Subcutaneous abdominal adipose tissue (tissue), 5 donors: ENCODE measurements around the gene KCNMB2.
"Not testable (repeated sequence)": the region's sequence is repeated elsewhere in the genome, so short reads cannot be mapped to it uniquely, and the experiment has no call there.

Experiments used
- H3K27ac ChIP-seq: one replicate; pipeline ENCODE4 v1.7.0; 2013; ENCODE audit warnings: low read depth, mild to moderate bottlenecking, inconsistent platforms, low read length, moderate library complexity
- H3K27me3 ChIP-seq, 5 donors: one replicate each; pipeline ENCODE4 v1.7.0; 2013; ENCODE audit warnings: low read length in 5 of 5, inconsistent platforms in 1 of 5; ENCODE audit not compliant: control insufficient read depth in 5 of 5, insufficient read depth in 4 of 5
- H3K36me3 ChIP-seq, 5 donors: one replicate each; pipeline ENCODE4 v1.7.0; 2013; ENCODE audit warnings: low read length in 5 of 5; ENCODE audit not compliant: control insufficient read depth in 5 of 5, insufficient read depth in 5 of 5
- H3K4me1 ChIP-seq, 5 donors: one replicate each; pipeline ENCODE4 v1.7.0; 2013; ENCODE audit warnings: low read length in 5 of 5, mild to moderate bottlenecking in 3 of 5, moderate library complexity in 1 of 5; ENCODE audit not compliant: control insufficient read depth in 5 of 5, insufficient read depth in 5 of 5
- H3K4me3 ChIP-seq, 5 donors: one replicate each; pipeline ENCODE4 v1.7.0; 2013; ENCODE audit warnings: low read length in 5 of 5, low read depth in 1 of 5
- H3K9ac ChIP-seq, 5 donors: one replicate each; pipeline ENCODE4 v1.7.0; 2013; ENCODE audit warnings: low read length in 5 of 5, mild to moderate bottlenecking in 4 of 5, moderate library complexity in 3 of 5
- H3K9me3 ChIP-seq, 5 donors: one replicate each; pipeline ENCODE4 v1.7.0; 2013; ENCODE audit warnings: low read length in 5 of 5; ENCODE audit not compliant: control insufficient read depth in 5 of 5
- donor health status: healthy.
- donor health status: healthy.
- donor health status: healthy.
- donor health status: healthy.
- donor health status: healthy.

The KCNMB2 gene

GRCh38 chr3:178505832-178506231, 30.4 kb upstream of the KCNMB2 start:
- Histone ChIP-seq H3K27ac (no peak overlapping the region), H3K27me3 (no peaks in the 10 kb centered on the region), H3K36me3 (no peaks in the 10 kb centered on the region), H3K4me3 (no peak overlapping the region), H3K4me1 (no peaks in the 10 kb centered on the region), H3K9me3 (no peaks in the 10 kb centered on the region), H3K9ac (no peak overlapping the region)

GRCh38 chr3:178507507-178508442, 28.5 kb upstream of the KCNMB2 start:
- no peaks in the 10 kb centered on the region for H3K4me1 ChIP-seq
- no peak overlapping the region for H3K9ac ChIP-seq
- H3K27ac ChIP-seq: no peak overlapping the region
- no peaks in the 10 kb centered on the region for H3K36me3 ChIP-seq
- no peaks in the 10 kb centered on the region for H3K27me3 ChIP-seq
- H3K9me3 ChIP-seq: no peaks in the 10 kb centered on the region
- H3K4me3 ChIP-seq: no peak overlapping the region

GRCh38 chr3:178508443-178508825, 27.8 kb upstream of the KCNMB2 start:
- H3K27me3 ChIP-seq: no peaks in the 10 kb centered on the region
- no peaks in the 10 kb centered on the region for H3K4me1 ChIP-seq
- no peak overlapping the region for H3K27ac ChIP-seq
- no peaks in the 10 kb centered on the region for H3K9me3 ChIP-seq
- H3K36me3 ChIP-seq: no peaks in the 10 kb centered on the region
- no peak overlapping the region for H3K9ac ChIP-seq
- H3K4me3 ChIP-seq: no peak overlapping the region

GRCh38 chr3:178510496-178510895, 25.7 kb upstream of the KCNMB2 start:
- no peaks in the 10 kb centered on the region for H3K36me3 ChIP-seq
- no peak overlapping the region for H3K27ac ChIP-seq
- H3K9ac ChIP-seq: no peak overlapping the region
- no peaks in the 10 kb centered on the region for H3K4me1 ChIP-seq
- no peak overlapping the region for H3K4me3 ChIP-seq
- no peaks in the 10 kb centered on the region for H3K9me3 ChIP-seq
- no peaks in the 10 kb centered on the region for H3K27me3 ChIP-seq

- H3K9me3 ChIP-seq: no peaks in the 10 kb centered on the region
These were observed 23.6 kb upstream of the KCNMB2 start for GRCh38 chr3:178512647-178513046.

GRCh38 chr3:178513546-178514380, 22.5 kb upstream of the KCNMB2 start:
- H3K36me3 ChIP-seq: no peaks in the 10 kb centered on the region
- H3K4me3 ChIP-seq: no peak overlapping the region
- H3K4me1 ChIP-seq: no peaks in the 10 kb centered on the region
- H3K27me3 ChIP-seq: no peaks in the 10 kb centered on the region
- no peak overlapping the region for H3K9ac ChIP-seq
- no peak overlapping the region for H3K27ac ChIP-seq
- no peaks in the 10 kb centered on the region for H3K9me3 ChIP-seq

More at GRCh38 chr3:178512647-178513046, 23.6 kb upstream of the KCNMB2 start:
- H3K4me3 ChIP-seq: no peak overlapping the region
- no peak overlapping the region for H3K9ac ChIP-seq
- no peaks in the 10 kb centered on the region for H3K4me1 ChIP-seq
- H3K36me3 ChIP-seq: no peaks in the 10 kb centered on the region
- H3K27ac ChIP-seq: no peak overlapping the region
- no peaks in the 10 kb centered on the region for H3K27me3 ChIP-seq

- Histone ChIP-seq H3K36me3 (no peaks in the 10 kb centered on the region), H3K27ac (no peak overlapping the region), H3K9me3 (no peaks in the 10 kb centered on the region), H3K27me3 (no peaks in the 10 kb centered on the region), H3K9ac (no peak overlapping the region), H3K4me3 (no peak overlapping the region), H3K4me1 (no peaks in the 10 kb centered on the region)
These were observed 21.8 kb upstream of the KCNMB2 start for GRCh38 chr3:178514401-178514800.

- not testable (repeated sequence) for H3K27me3 ChIP-seq, H3K4me3 ChIP-seq, H3K27ac ChIP-seq, H3K9ac ChIP-seq, H3K36me3 ChIP-seq, H3K9me3 ChIP-seq, H3K4me1 ChIP-seq
These were observed 21.0 kb upstream of the KCNMB2 start for GRCh38 chr3:178515076-178515744.

GRCh38 chr3:178517665-178518334, 18.4 kb upstream of the KCNMB2 start:
- Histone ChIP-seq H3K9me3 (no peaks in the 10 kb centered on the region), H3K9ac (no peak overlapping the region), H3K27ac (no peak overlapping the region), H3K36me3 (no peaks in the 10 kb centered on the region), H3K4me1 (no peaks in the 10 kb centered on the region), H3K4me3 (no peak overlapping the region), H3K27me3 (no peaks in the 10 kb centered on the region)
